K562 (cell line): ENCODE results near the gene DGCR2. TPM values are rescaled to one million over a fixed set of nuclear protein-coding genes. Genes with fewer than 3 reads are reported as not detected.

Experiments used
- ARID1B ChIP-seq: fragments of 450-650 bp; IDR thresholded peaks from 2 replicates; pipeline ENCODE4 v1.6.1; 2016; ENCODE audit warnings: antibody characterized with exemption, mild to moderate bottlenecking, inconsistent platforms
- ARID3B ChIP-seq: fragments of 250-450 bp; sonication (Bioruptor Pico); IDR thresholded peaks from 2 replicates; pipeline ENCODE4 v1.4.0; 2020; ENCODE audit warnings: borderline replicate concordance
- DEAF1 ChIP-seq: fragments of 450-650 bp; formaldehyde crosslinking; IDR thresholded peaks from 2 replicates; pipeline ENCODE4 v1.4.0; 2020; ENCODE audit warnings: mild to moderate bottlenecking, moderate library complexity
- MBD1 ChIP-seq: fragments of 250-450 bp; sonication (Bioruptor Pico); IDR thresholded peaks from 2 replicates; pipeline ENCODE4 v1.8.0; 2022; ENCODE audit warnings: inconsistent platforms
- MBD2 ChIP-seq: sonication (generic); IDR thresholded peaks from 2 replicates; pipeline ENCODE4 v1.6.1; 2016; ENCODE audit warnings: low read depth, borderline replicate concordance
- MYNN ChIP-seq, 2 experiments: sonication (generic); formaldehyde crosslinking in 1 of 2; IDR thresholded peaks; 2 replicates each; pipeline versions ENCODE4 v1.5.0 to v1.6.1; 2016 to 2020; ENCODE audit warnings: antibody characterized with exemption in 1 of 2, missing genetic modification reagents in 1 of 2
- NEUROD1 ChIP-seq: fragments of 150-350 bp; IDR thresholded peaks from 2 replicates; pipeline ENCODE4 v1.6.1; 2014; ENCODE audit warnings: borderline replicate concordance, low read length, low read depth; ENCODE audit not compliant: partially characterized antibody
- PHB ChIP-seq: fragments of 250-450 bp; sonication (Bioruptor Pico); IDR thresholded peaks from 2 replicates; pipeline ENCODE4 v1.5.0; 2021
- PHTF2 ChIP-seq: fragments of 250-450 bp; sonication (Bioruptor Pico); IDR thresholded peaks from 2 replicates; pipeline ENCODE4 v1.5.0; 2021; ENCODE audit warnings: mild to moderate bottlenecking
- RAD51 ChIP-seq: fragments of 450-650 bp; IDR thresholded peaks from 2 replicates; pipeline ENCODE4 v1.7.1; 2016; ENCODE audit warnings: low read depth, mild to moderate bottlenecking, borderline replicate concordance
- TOE1 ChIP-seq, 2 experiments: fragments of 450-650 bp in 1 of 2; sonication (generic) in 1 of 2; formaldehyde crosslinking in 1 of 2; IDR thresholded peaks; 2 replicates each; pipeline versions ENCODE4 v1.7.1 to v1.8.0; 2016 to 2022; ENCODE audit warnings: borderline replicate concordance in 2 of 2, mild to moderate bottlenecking in 2 of 2, antibody characterized with exemption in 1 of 2, inconsistent platforms in 1 of 2, low read depth in 1 of 2, missing genetic modification reagents in 1 of 2, moderate library complexity in 1 of 2
- ZNF274 ChIP-seq: IDR thresholded peaks from 2 replicates; pipeline ENCODE4 v1.6.1; 2011; ENCODE audit warnings: low read depth, mild to moderate bottlenecking, low read length, moderate library complexity, borderline replicate concordance
- ZNF407 ChIP-seq: fragments of 450-650 bp; IDR thresholded peaks from 2 replicates; pipeline ENCODE4 v1.6.1; 2016; ENCODE audit warnings: low read depth
- ZNF696 ChIP-seq: fragments of 250-450 bp; sonication (Bioruptor Pico); conservative IDR thresholded peaks from 2 replicates; pipeline ENCODE4 v1.4.0; 2020; ENCODE audit warnings: mild to moderate bottlenecking, moderate library complexity
- ZNF766 ChIP-seq: fragments of 200-800 bp; sonication (Bioruptor generic); conservative IDR thresholded peaks from 2 replicates; pipeline ENCODE4 v1.6.1; 2016; ENCODE audit warnings: missing genetic modification characterization, missing compliant biosample characterization
- polyA plus RNA-seq, 8 experiments: library from polyadenylated mRNA; depleted of rRNA in 4 of 8; stranded (reverse) in 5 of 8; unstranded in 3 of 8; fragments of >200 nt; fragmentation: Nextera tagmentation in 2 of 8; fragmentation: Illumina TruSeq in 1 of 8; extraction: Ambion mirVana in 2 of 8; extraction: Trizol in 1 of 8; gene quantifications; 2 replicates each; pipeline versions ENCODE4 v1.2.1 to v1.2.3, GENCODE V29; 2011 to 2014; ENCODE audit warnings: inconsistent platforms in 1 of 8, missing spikeins in 1 of 8
- total RNA-seq, 7 experiments: library from RNA; depleted of rRNA in 6 of 7; stranded (reverse); fragments of >200 nt in 6 of 7; fragmentation: Illumina TruSeq in 2 of 7; extraction: Trizol in 2 of 7; gene quantifications; 2 replicates each; pipeline versions ENCODE4 v1.2.1 to v1.2.3, GENCODE V29; 2011 to 2021; ENCODE audit warnings: low replicate concordance in 1 of 7

Gene DGCR2
- total and polyA plus RNA-seq, 9 of the 15 experiments (the other 6 are each of a cell fraction or from before 2014, with no cell fraction given) = 0.69 to 101 (median 56.4) TPM

GRCh38 chr22:19124377-19124776, 2.2 kb upstream of the DGCR2 start (continued):
- TF ChIP-seq DEAF1 (no peak), ZNF696 (no peak), ARID3B (CRISPR knock-in tag) (no peak), ZNF274 (no peak), ZNF766 (CRISPR knock-in tag) (no peak), MBD1 (CRISPR knock-in tag) (no peak), PHTF2 (no peak), PHB (peak; percentile 70), MBD2 (no peak), TOE1 (IDR thresholded peaks at IDR 0.05; ENCODE audit: borderline replicate concordance) (peak; percentile 52; the same call in 1 of the 2 replicates), TOE1 (CRISPR knock-in tag; IDR thresholded peaks at IDR 0.05; ENCODE audit: borderline replicate concordance, low read depth) (no peak), RAD51 (peak; percentile 42; the same call in 1 of the 2 replicates), ZNF407 (0 out of 2 replicates have a peak, but pooled peaks have one; percentile 25), MYNN (IDR thresholded peaks at IDR 0.05) (no peak), MYNN (CRISPR knock-in tag; IDR thresholded peaks at IDR 0.05) (no peak), ARID1B (no peak), NEUROD1 (no peak)
